IMR-90 (cell line): ENCODE results near the gene ACOXL. TPM values are rescaled to one million over a fixed set of nuclear protein-coding genes. Genes with fewer than 3 reads are reported as not detected.
A peak's percentile ranks its signal among the peaks of the same experiment; 100 is the strongest.

Experiments used
- ATAC-seq: fragments of 200-7000 bp; cut with Tn5 transposase; 2 replicates; pipeline ENCODE4 v1.9.1; 2020; ENCODE audit warnings: low read depth, mild to moderate bottlenecking, moderate library complexity
- BruUV-seq: library from RNA; stranded (reverse); fragments of 400-500 nt; replicated peaks from 2 replicates; lab custom pipeline; 2021; lab: Mats Ljungman, UMichigan
- CTCF ChIA-PET: fragments of 300-600 bp; formaldehyde crosslinking; extraction: SDS; loops from one replicate; lab custom pipeline; 2021; ENCODE audit warnings: antibody characterized with exemption; lab: Yijun Ruan, JAX
- POLR2A ChIA-PET: fragments of 300-600 bp; sonication (Branson Sonifier 250); formaldehyde crosslinking; loops from one replicate; lab custom pipeline; 2022; ENCODE audit warnings: antibody characterized with exemption; ENCODE audit not compliant: unreplicated experiment; lab: Charles Lee
- DNase-seq: peaks from one replicate; pipeline ENCODE4 v3.0.0; 2013
- H2AFZ ChIP-seq: replicated peaks from 2 replicates; pipeline ENCODE3; 2013; ENCODE audit warnings: low read length, mild to moderate bottlenecking; ENCODE audit not compliant: poor library complexity
- H2AK5ac ChIP-seq: 2 replicates; pipeline ENCODE4 v1.6.1; 2013; ENCODE audit warnings: low read depth, low read length, inconsistent platforms
- H2AK9ac ChIP-seq: replicated peaks from 2 replicates; pipeline ENCODE3; 2013; ENCODE audit warnings: mild to moderate bottlenecking, low read depth, low read length, moderate library complexity; ENCODE audit not compliant: poor library complexity
- H2BK120ac ChIP-seq: 2 replicates; pipeline ENCODE4 v1.6.1; 2013; ENCODE audit warnings: low read depth, low read length, inconsistent platforms
- H2BK15ac ChIP-seq: 3 replicates; pipeline ENCODE4 v1.6.1; 2013; ENCODE audit warnings: low read depth, low read length, inconsistent platforms
- H2BK20ac ChIP-seq: 2 replicates; pipeline ENCODE4 v1.6.1; 2013; ENCODE audit warnings: low read depth, mild to moderate bottlenecking, inconsistent platforms, low read length, moderate library complexity
- H2BK5ac ChIP-seq: 2 replicates; pipeline ENCODE4 v1.6.1; 2013; ENCODE audit warnings: mild to moderate bottlenecking, low read depth, low read length, inconsistent platforms; ENCODE audit not compliant: poor library complexity, severe bottlenecking
- H3K14ac ChIP-seq: replicated peaks from 2 replicates; pipeline ENCODE4 v1.6.1; 2013; ENCODE audit warnings: low read depth, low read length, inconsistent platforms
- H3K18ac ChIP-seq: 2 replicates; pipeline ENCODE4 v1.6.1; 2013; ENCODE audit warnings: low read depth, low read length, control low read depth
- H3K23ac ChIP-seq: 2 replicates; pipeline ENCODE4 v1.6.1; 2013; ENCODE audit warnings: low read depth, low read length, inconsistent platforms
- H3K27ac ChIP-seq: 2 replicates; pipeline ENCODE4 v1.5.1; 2013; ENCODE audit warnings: mild to moderate bottlenecking, control low read depth, low read length; ENCODE audit not compliant: insufficient read depth
- H3K27me3 ChIP-seq: 2 replicates; pipeline ENCODE4 v1.6.1; 2013; ENCODE audit warnings: low read length; ENCODE audit not compliant: control insufficient read depth, insufficient read depth
- H3K36me3 ChIP-seq: 2 replicates; pipeline ENCODE4 v1.6.1; 2013; ENCODE audit warnings: low read length, mixed read lengths; ENCODE audit not compliant: control insufficient read depth, insufficient read depth
- H3K4ac ChIP-seq: 2 replicates; pipeline ENCODE4 v1.6.1; 2013; ENCODE audit warnings: low read depth, low read length, inconsistent platforms
- H3K4me1 ChIP-seq: 2 replicates; pipeline ENCODE4 v1.6.1; 2013; ENCODE audit warnings: low read length, mixed read lengths; ENCODE audit not compliant: control insufficient read depth, insufficient read depth
- H3K4me2 ChIP-seq: 2 replicates; pipeline ENCODE4 v1.6.1; 2013; ENCODE audit warnings: low read depth, mild to moderate bottlenecking, control low read depth, low read length, moderate library complexity
- H3K4me3 ChIP-seq: 2 replicates; pipeline ENCODE4 v1.5.1; 2013; ENCODE audit warnings: low read depth, mild to moderate bottlenecking, control low read depth, low read length, moderate library complexity; ENCODE audit not compliant: insufficient read depth
- H3K56ac ChIP-seq: 2 replicates; pipeline ENCODE4 v1.6.1; 2013; ENCODE audit warnings: low read length, inconsistent platforms; ENCODE audit not compliant: insufficient read depth; ENCODE audit errors: extremely low read depth
- H3K79me1 ChIP-seq, 2 experiments: 2 replicates each; pipeline ENCODE4 v1.6.1; 2013; ENCODE audit warnings: low read length in 2 of 2, inconsistent platforms in 1 of 2, low read depth in 1 of 2
- H3K9ac ChIP-seq: 2 replicates; pipeline ENCODE4 v1.6.1; 2013; ENCODE audit warnings: low read depth, low read length, control low read depth
- H3K9me1 ChIP-seq: 2 replicates; pipeline ENCODE4 v1.6.1; 2013; ENCODE audit warnings: low read length, inconsistent platforms; ENCODE audit not compliant: insufficient read depth
- H3K9me3 ChIP-seq: 2 replicates; pipeline ENCODE4 v1.6.1; 2013; ENCODE audit warnings: low read length; ENCODE audit not compliant: control insufficient read depth, insufficient read depth
- H4K20me1 ChIP-seq: 2 replicates; pipeline ENCODE4 v1.6.1; 2013; ENCODE audit warnings: low read length, inconsistent platforms; ENCODE audit not compliant: insufficient read depth
- H4K5ac ChIP-seq: 2 replicates; pipeline ENCODE4 v1.6.1; 2013; ENCODE audit warnings: mild to moderate bottlenecking, low read depth, low read length, control low read depth
- H4K8ac ChIP-seq, 2 experiments: 2 replicates each; pipeline ENCODE4 v1.6.1; 2013; ENCODE audit warnings: low read depth in 2 of 2, low read length in 2 of 2, control low read depth in 1 of 2, inconsistent platforms in 1 of 2
- H4K91ac ChIP-seq: 2 replicates; pipeline ENCODE4 v1.6.1; 2013; ENCODE audit warnings: low read depth, low read length, inconsistent platforms; ENCODE audit not compliant: insufficient read depth
- FOS ChIP-seq: fragments of 150-350 bp; IDR thresholded peaks from 2 replicates; pipeline ENCODE4 v1.6.1; 2016; ENCODE audit warnings: low read depth, low read length
- MAFK ChIP-seq: IDR thresholded peaks from 2 replicates; pipeline ENCODE4 v1.6.1; 2012; ENCODE audit warnings: low read depth, low read length, improper control_type of control experiment
- RAD21 ChIP-seq: IDR thresholded peaks from 2 replicates; pipeline ENCODE4 v1.6.1; 2012; ENCODE audit warnings: low read length, improper control_type of control experiment
- RFX5 ChIP-seq: IDR thresholded peaks from 2 replicates; pipeline ENCODE4 v1.8.0; 2012; ENCODE audit warnings: low read depth, mild to moderate bottlenecking, low read length, moderate library complexity
- WGBS, 2 experiments: methylation state at CpG; one replicate each; pipeline versions ENCODE4 v1.1.5 to v1.1.7; 2013; ENCODE audit warnings: missing lambda C conversion rate in 2 of 2; ENCODE audit not compliant: insufficient read length in 1 of 2; ENCODE audit errors: extremely low coverage in 2 of 2; 5-methylcytosine and 5-hydroxymethylcytosine counted together
- dilution Hi-C: fragments of 300-500 bp; cut with HindIII; formaldehyde crosslinking; loops from one replicate; pipeline ENCODE4 v1.14.3; 2018; ENCODE audit warnings: low sequenced_read_pairs; ENCODE audit not compliant: unreplicated experiment
- in situ Hi-C: fragments of 300-500 bp; cut with MboI; formaldehyde crosslinking; loops from 3 replicates; pipeline ENCODE4 v1.14.3; 2019; ENCODE audit warnings: low sequenced_read_pairs, inconsistent platforms, mixed read lengths
- intact Hi-C: fragments of 100-400 bp; cut with micrococcal nuclease; formaldehyde crosslinking; loops from 2 replicates; pipeline ENCODE4 v1.10.0; 2022
- polyA plus RNA-seq, 3 experiments: library from polyadenylated mRNA; depleted of rRNA; stranded (reverse); fragments of >200 nt; gene quantifications; 2 replicates each; pipeline ENCODE4 v1.2.3, GENCODE V29; 2012; ENCODE audit warnings: low replicate concordance in 1 of 3
- total RNA-seq: library from RNA; depleted of rRNA; stranded (reverse); fragments of >200 nt; gene quantifications from 2 replicates; pipeline ENCODE4 v1.2.3, GENCODE V29; 2012

The ACOXL gene
- total and polyA plus RNA-seq, 2 of the 4 experiments (the other 2 are of a cell fraction), result not detected

DNA sequence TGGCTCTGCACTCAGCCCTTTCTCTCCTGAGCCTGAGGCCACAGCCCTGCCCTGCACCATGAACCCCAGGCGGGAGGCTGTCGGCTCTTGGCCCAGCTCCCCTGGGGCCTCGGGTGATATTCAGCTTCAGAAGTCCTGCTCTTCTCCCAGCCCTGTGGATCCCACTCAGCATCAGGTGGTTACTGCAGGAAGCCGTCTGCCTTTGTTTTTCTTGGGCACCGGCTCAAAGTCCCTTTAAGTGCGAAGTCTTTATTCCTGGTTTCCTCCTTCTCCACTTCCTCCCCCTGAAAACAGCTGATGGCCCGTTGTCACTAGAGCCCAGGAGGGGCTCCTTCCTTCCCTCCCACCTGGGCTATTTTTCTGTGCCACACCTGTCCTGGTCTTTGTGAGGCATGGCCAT lies 226.8 kb downstream of the ACOXL start:
- Histone ChIP-seq H3K27me3 (peaks cover 15% of the 10 kb centered on the region), H2BK120ac (no peak overlapping the region), H3K4me2 (no peak overlapping the region), H3K27ac (no peak overlapping the region), H2AK9ac (peak overlapping the region; percentile 13), H4K20me1 (no peaks in the 10 kb centered on the region), H4K8ac (no peak overlapping the region), H4K91ac (no peak overlapping the region), H2AFZ (no peak overlapping the region), H2BK15ac (no peak overlapping the region), H3K79me1 (no peaks in the 10 kb centered on the region), H3K9me3 (no peaks in the 10 kb centered on the region), H3K36me3 (no peaks in the 10 kb centered on the region), H3K4me3 (no peak overlapping the region), H3K56ac (no peak overlapping the region), H2BK5ac (no peak overlapping the region), H4K5ac (no peak overlapping the region), H3K9ac (no peak overlapping the region), H3K14ac (no peak overlapping the region), H3K4ac (no peak overlapping the region), H3K9me1 (no peaks in the 10 kb centered on the region), H2AK5ac (no peak overlapping the region), H3K4me1 (no peaks in the 10 kb centered on the region), H2BK20ac (no peak overlapping the region), H3K23ac (no peak overlapping the region), H3K18ac (no peak overlapping the region)
- TF ChIP-seq FOS (no peak), RFX5 (no peak), RAD21 (no peak), MAFK (no peak)
- ATAC-seq (no peak), DNase-seq (no peak)
- intact Hi-C loops, result no loop called here
- in situ Hi-C loops, result no loop called here
- no TSS peak for BruUV-seq
- ChIA-PET POLR2A (no interaction called here), CTCF (no interaction called here)
- dilution Hi-C loops, result no loop called here
- WGBS, 2 experiments, result 92% methylated on average over 2 of the region's 7 CpGs; no CpG with 5 or more reads in 1 of the 2 experiments
